Right lobe of liver (tissue), 6 donors: ENCODE measurements around the gene ADAM17. TPM values are rescaled to one million over a fixed set of nuclear protein-coding genes. Genes with fewer than 3 reads are reported as not detected.

Source experiments
- ATAC-seq, 4 donors: fragments of 200-7000 bp; cut with Tn5 transposase; one replicate each; pipeline ENCODE4 v1.9.1; 2020; ENCODE audit warnings: mild to moderate bottlenecking in 4 of 4, moderate library complexity in 4 of 4
- DNase-seq, 3 donors: peaks; one replicate each; pipeline ENCODE4 v3.0.0-alpha.2; 2020
- H3K27ac ChIP-seq, 3 donors: fragments of 200-600 bp; one replicate each; pipeline ENCODE4 v1.8.0; 2022
- H3K27me3 ChIP-seq, 2 donors: fragments of 200-600 bp; one replicate each; pipeline ENCODE4 v1.8.0; 2022
- H3K36me3 ChIP-seq, 4 donors: fragments of 200-600 bp; sonication (generic) in 1 of 4; one replicate each; pipeline versions ENCODE4 v1.5.1 to v1.8.0; 2017 to 2022; ENCODE audit warnings: control low read depth in 1 of 4
- H3K4me1 ChIP-seq, 4 donors: fragments of 200-600 bp; sonication (generic) in 1 of 4; one replicate each; pipeline versions ENCODE4 v1.5.1 to v1.8.0; 2017 to 2022; ENCODE audit warnings: control low read depth in 1 of 4
- H3K4me3 ChIP-seq, 3 donors: fragments of 200-600 bp; one replicate each; pipeline ENCODE4 v1.8.0; 2022
- H3K9me3 ChIP-seq, 4 donors: fragments of 200-600 bp; sonication (generic) in 1 of 4; one replicate each; pipeline versions ENCODE4 v1.5.1 to v1.8.0; 2017 to 2022; ENCODE audit warnings: control low read depth in 1 of 4
- CTCF ChIP-seq, 4 donors: fragments of 200-600 bp in 3 of 4; fragments of 450-650 bp in 1 of 4; IDR thresholded peaks; one replicate each; pipeline versions ENCODE4 v1.5.1 to v1.8.0; 2016 to 2022; ENCODE audit warnings: antibody characterized with exemption in 4 of 4, mild to moderate bottlenecking in 2 of 4
- POLR2A ChIP-seq: fragments of 450-650 bp; IDR thresholded peaks from one replicate; pipeline ENCODE4 v1.6.1; 2017; ENCODE audit warnings: antibody characterized with exemption, mild to moderate bottlenecking
- WGBS: methylation state at CpG from one replicate; pipeline ENCODE4 v1.1.6; 2018; ENCODE audit warnings: low coverage, low lambda C conversion rate; ENCODE audit not compliant: insufficient coverage; ENCODE audit errors: missing lambda C conversion rate; 5-methylcytosine and 5-hydroxymethylcytosine counted together
- intact Hi-C, 2 donors: fragments of 100-400 bp; cut with DNase I; formaldehyde crosslinking; loops; one replicate each; pipeline versions ENCODE4 v1.11.2 to v1.14.1; 2022
- total RNA-seq, 6 experiments: library from RNA; depleted of rRNA in 2 of 6; stranded (reverse); fragments of >200 nt in 2 of 6; fragmentation: NEBNext Ultra II Directional in 3 of 6; extraction: Animal tissue kit (Norgen Biotek cat#: 25700) in 3 of 6; gene quantifications; one replicate each; pipeline versions ENCODE4 v1.1.0 to v1.2.4, GENCODE V29; 2016 to 2023
- donor health status: DM: no; HTN: yes; CAD: no.
- donor health status: DM: no; HTN: no; CAD: no.
- donor health status: DM: no; HTN: no; CAD: no.
- donor health status: DM: no; HTN: yes; CAD: no.
- donor health status: DM: no; HTN: yes; CAD: no.

The ADAM17 gene
- total RNA-seq, 6 experiments from 2014 or later: 5.1 to 11.7 (median 6.6) TPM

DNA sequence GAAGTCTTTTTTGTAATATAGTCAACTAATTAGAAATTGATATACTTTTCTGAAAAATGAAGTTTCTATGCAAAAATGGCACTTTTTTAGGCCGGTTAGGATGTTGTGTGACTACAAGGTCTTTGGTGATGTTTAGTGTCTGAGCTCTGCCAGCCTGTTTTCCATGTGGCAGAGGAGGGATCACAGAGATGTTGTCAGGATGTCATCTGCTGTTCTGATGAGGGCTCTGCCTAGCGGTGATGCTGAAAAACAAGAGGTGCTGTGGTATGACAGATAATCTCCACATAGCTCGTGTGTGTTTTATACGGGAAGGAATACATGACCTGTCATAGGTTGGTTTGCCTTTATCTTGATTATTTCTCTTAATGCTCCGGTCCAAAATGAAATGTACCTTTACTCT lies 93.3 kb downstream of the ADAM17 start:
- Histone ChIP-seq H3K9me3 (no peaks in the 10 kb centered on the region), H3K27ac (no peak overlapping the region), H3K4me3 (no peak overlapping the region), H3K36me3 (peaks cover 0 to 16% (median 0%) of the 10 kb centered on the region in 4 donors), H3K27me3 (no peaks in the 10 kb centered on the region), H3K4me1 (no peaks in the 10 kb centered on the region)
- 96% methylated on average over 5 of the region's 5 CpGs for WGBS
- no peak for ATAC-seq
- TF ChIP-seq CTCF (IDR thresholded peaks at IDR 0.05) (no peak), POLR2A (no peak)
- intact Hi-C loops: no loop called here
- DNase-seq: no peak

DNA sequence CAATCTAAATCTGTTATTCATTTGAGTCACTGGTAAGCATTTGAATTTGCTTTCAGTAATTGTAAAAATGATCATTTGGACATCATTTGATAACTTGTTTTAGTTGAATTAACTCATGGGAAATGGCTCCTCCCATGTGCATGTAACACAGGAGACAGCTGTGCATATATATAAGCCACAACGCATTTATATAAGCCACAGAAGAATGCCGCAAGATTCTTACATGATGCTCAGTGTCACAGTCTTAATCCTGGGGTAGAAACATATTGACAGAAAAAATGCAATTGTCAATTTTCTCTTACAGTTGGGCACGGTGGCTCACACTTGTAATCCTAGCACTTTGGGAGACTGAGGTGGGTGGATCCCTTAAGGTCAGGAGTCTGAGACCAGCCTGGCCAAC lies 94.6 kb downstream of the ADAM17 start:
- 90% methylated on average over 3 of the region's 3 CpGs for WGBS
- H3K4me3 ChIP-seq: no peak overlapping the region

DNA sequence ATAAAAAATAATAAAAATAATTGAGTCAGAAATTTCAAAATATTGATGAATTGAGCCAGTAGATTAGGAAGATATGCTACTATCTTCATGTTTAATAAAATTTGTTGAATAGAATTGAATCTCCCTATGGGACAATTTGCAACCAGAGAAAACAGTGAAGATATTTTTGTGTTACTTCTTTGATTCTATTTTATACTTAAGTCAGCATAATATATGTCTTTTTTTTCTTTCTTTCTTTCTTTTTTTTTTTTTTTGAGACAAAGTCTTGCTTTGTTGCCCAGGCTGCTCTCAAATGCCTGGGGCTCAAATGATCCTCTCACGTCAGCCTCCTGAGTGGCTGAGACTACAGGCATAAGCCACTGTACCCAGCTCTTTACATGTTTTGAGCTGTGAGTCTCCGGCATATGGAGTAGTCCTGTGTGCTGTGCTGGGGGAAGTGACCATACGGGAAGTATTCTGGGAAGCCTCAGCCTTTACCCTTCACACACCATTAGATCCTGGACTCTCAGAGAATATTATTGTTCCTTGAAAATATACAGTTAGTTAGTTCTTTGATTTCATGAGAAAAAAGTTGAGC lies 95.1 kb downstream of the ADAM17 start:
- 100% methylated on average over 1 of the region's 3 CpGs for WGBS
- no peaks in the 10 kb centered on the region for H3K9me3 ChIP-seq
- DNase-seq (no peak), ATAC-seq (no peak)
- H3K36me3 ChIP-seq: peaks cover 0 to 18% (median 5%) of the 10 kb centered on the region in 4 donors
- TF ChIP-seq POLR2A (no peak), CTCF (IDR thresholded peaks at IDR 0.05) (no peak)
- intact Hi-C loops: no loop called here
- H3K27me3 ChIP-seq: no peaks in the 10 kb centered on the region
- no peak overlapping the region for H3K27ac ChIP-seq
- H3K4me3 ChIP-seq: no peak overlapping the region
- H3K4me1 ChIP-seq: no peaks in the 10 kb centered on the region

More for the DNA sequence above, 94.6 kb downstream of the ADAM17 start:
- ATAC-seq: no peak
- DNase-seq: no peak
- TF ChIP-seq POLR2A: no peak
- no peak for TF ChIP-seq CTCF (IDR thresholded peaks at IDR 0.05)
- H3K9me3 ChIP-seq: no peaks in the 10 kb centered on the region
- H3K4me1 ChIP-seq: no peaks in the 10 kb centered on the region
- intact Hi-C loops: no loop called here
- H3K27me3 ChIP-seq: no peaks in the 10 kb centered on the region
- no peak overlapping the region for H3K27ac ChIP-seq
- peaks cover 0 to 18% (median 3%) of the 10 kb centered on the region in 4 donors for H3K36me3 ChIP-seq

DNA sequence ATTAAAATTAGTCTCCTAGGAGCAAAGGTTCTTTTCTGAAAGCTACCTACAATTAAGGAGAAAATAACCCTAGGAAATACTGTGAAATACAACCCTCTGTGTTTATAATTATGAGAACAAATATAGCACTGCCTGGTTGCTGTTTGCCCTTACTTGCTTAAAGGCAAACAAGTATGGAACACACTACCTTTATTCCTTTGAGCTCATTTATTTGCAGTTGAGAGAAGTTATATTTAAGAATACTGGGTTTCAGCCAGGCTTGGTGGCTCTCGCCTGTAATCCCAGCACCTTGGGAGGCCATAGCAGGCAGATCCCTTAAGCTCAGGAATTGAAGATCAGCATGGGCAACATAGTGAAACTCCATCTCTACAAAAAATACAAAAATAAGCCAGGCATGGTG lies 104.4 kb downstream of the ADAM17 start:
- ATAC-seq (no peak), DNase-seq (no peak)
- Histone ChIP-seq H3K9me3 (no peaks in the 10 kb centered on the region), H3K27ac (no peak overlapping the region), H3K4me3 (no peak overlapping the region), H3K36me3 (peaks cover 0 to 31% (median 17%) of the 10 kb centered on the region in 4 donors), H3K4me1 (no peaks in the 10 kb centered on the region), H3K27me3 (no peaks in the 10 kb centered on the region)
- WGBS: 100% methylated on average over 1 of the region's 1 CpG
- intact Hi-C loops: no loop called here
- no peak for TF ChIP-seq POLR2A
- no peak for TF ChIP-seq CTCF (IDR thresholded peaks at IDR 0.05)
